Brain microvascular endothelial cell (primary cell): ENCODE data around the gene PCBP3.
A peak's percentile ranks its signal among the peaks of the same experiment; 100 is the strongest.

Source experiments
- DNase-seq: peaks from one replicate; pipeline ENCODE4 v3.0.0-alpha.2; 2020
- H3K27ac ChIP-seq: fragments of 250-450 bp; sonication (Bioruptor Pico); 2 replicates; pipeline ENCODE4 v1.5.1; 2020; ENCODE audit warnings: mild to moderate bottlenecking, moderate library complexity
- H3K27me3 ChIP-seq: fragments of 250-450 bp; sonication (Bioruptor Pico); replicated peaks from 2 replicates; pipeline ENCODE4 v1.5.1; 2020; ENCODE audit warnings: mild to moderate bottlenecking
- H3K36me3 ChIP-seq: fragments of 250-450 bp; sonication (Bioruptor Pico); replicated peaks from 2 replicates; pipeline ENCODE4 v1.5.1; 2020; ENCODE audit warnings: mild to moderate bottlenecking
- H3K4me3 ChIP-seq: 2 replicates; pipeline ENCODE4 v1.5.1; 2011; ENCODE audit warnings: low read depth, mild to moderate bottlenecking, control low read depth, low read length, moderate library complexity
- CTCF ChIP-seq: IDR thresholded peaks from 2 replicates; pipeline ENCODE4 v1.5.1; 2011; ENCODE audit warnings: low read depth, mild to moderate bottlenecking, moderate library complexity, low read length, control low read depth, inconsistent platforms; ENCODE audit errors: missing control alignments
- in situ Hi-C: cut with HindIII; loops from 2 replicates; pipeline ENCODE4 v1.10.0; 2017; ENCODE audit warnings: low sequenced_read_pairs, low pct_ligation_motif_present

Gene PCBP3

GRCh38 chr21:45643021-45643980 lies at the start of gene PCBP3:
PCBP3 (plus strand) TSS chr21:45643725; CDS start chr21:45850086, 206,361 bp downstream.
- peak; percentile 93 for DNase-seq

GRCh38 chr21:45594721-45595489 lies 48.6 kb upstream of the PCBP3 start:
- DNase-seq, result no peak
- H3K27me3 ChIP-seq, result no peaks in the 10 kb centered on the region
- no peak overlapping the region for H3K4me3 ChIP-seq
- no peaks in the 10 kb centered on the region for H3K36me3 ChIP-seq
- in situ Hi-C loops, result no loop called here
- no peak overlapping the region for H3K27ac ChIP-seq
- no peak for TF ChIP-seq CTCF

More at GRCh38 chr21:45643021-45643980, at the start of gene PCBP3:
- no peaks in the 10 kb centered on the region for H3K36me3 ChIP-seq
- TF ChIP-seq CTCF, result no peak
- no peak within 1 kb of the TSS for H3K27ac ChIP-seq
- peak within 1 kb of the TSS; percentile 49 for H3K4me3 ChIP-seq
- no peaks in the 10 kb centered on the region for H3K27me3 ChIP-seq
- in situ Hi-C loops, result no loop called here

DNA sequence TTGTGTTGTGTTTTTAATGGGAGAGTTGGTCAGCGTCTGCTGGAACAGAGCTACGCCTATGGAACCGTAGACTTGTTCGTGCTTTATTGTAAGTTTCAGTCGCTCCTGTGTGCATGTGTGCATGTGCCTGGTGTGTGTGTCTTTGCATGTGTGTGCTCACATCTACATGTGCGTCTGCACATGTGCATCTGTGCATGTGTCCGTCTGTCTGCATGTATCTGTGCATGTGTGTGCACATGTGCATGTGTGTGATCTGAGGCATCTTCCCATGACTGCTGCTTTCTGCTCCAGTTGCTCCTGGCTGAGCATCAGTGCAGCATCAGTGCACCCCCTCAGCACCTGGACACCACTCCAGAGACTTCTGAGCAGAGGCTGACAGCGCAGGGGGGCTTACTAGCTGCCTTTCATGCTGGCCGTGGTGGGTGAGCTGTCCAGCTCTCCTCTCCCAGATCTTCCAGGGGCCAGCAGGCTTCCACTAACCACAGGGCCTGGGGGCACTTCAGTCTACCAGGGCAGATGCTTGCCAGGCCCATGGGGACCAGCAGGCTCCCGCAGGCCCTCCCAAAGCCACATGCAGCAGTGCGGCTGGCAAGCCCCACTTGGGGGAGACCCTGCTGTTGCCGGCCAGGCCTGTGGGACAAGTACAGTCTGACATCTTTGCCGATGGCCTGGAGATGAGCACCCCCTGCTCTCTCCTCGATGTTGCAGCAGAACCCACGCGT lies 47.8 kb upstream of the PCBP3 start:
- Histone ChIP-seq H3K4me3 (no peak overlapping the region), H3K27ac (no peak overlapping the region), H3K36me3 (no peaks in the 10 kb centered on the region), H3K27me3 (no peaks in the 10 kb centered on the region)
- DNase-seq, result no peak
- in situ Hi-C loops, result no loop called here
- no peak for TF ChIP-seq CTCF

DNA sequence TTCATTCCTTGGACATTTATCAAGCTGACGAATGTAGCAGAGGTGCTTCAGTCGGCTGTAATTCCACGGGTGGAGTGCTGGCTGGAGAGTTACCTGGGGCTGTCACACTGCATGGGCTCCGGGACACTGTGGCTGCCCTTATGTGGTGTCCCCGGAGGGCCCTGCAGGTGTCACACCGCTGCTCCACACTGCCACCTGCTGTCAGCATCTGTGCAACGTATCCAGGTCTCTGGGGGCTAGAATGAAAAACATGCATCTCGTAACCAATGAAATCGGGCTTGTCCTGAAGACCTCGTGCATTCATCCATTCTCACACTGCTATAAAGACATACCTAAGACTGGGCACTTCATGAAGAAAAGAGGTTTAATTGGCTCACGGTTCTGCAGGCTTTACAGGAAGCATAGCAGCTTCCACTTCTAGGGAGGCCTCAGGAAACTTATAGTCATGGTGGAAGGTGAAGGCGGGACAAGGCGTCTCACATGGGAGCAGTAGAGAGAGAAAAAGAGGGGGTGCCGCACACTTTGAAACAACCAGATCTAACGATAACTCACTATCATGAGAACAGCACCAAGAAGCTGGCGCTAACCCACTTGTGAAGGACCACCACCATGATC lies 46.7 kb upstream of the PCBP3 start:
- Histone ChIP-seq H3K27me3 (no peaks in the 10 kb centered on the region), H3K27ac (no peak overlapping the region), H3K36me3 (no peaks in the 10 kb centered on the region), H3K4me3 (no peak overlapping the region)
- in situ Hi-C loops, result no loop called here
- DNase-seq, result peak; percentile 31
- TF ChIP-seq CTCF, result peak; percentile 93

GRCh38 chr21:45598109-45598508 lies 45.4 kb upstream of the PCBP3 start:
- no peak overlapping the region for H3K27ac ChIP-seq
- H3K27me3 ChIP-seq, result no peaks in the 10 kb centered on the region
- in situ Hi-C loops, result no loop called here
- DNase-seq, result no peak
- no peaks in the 10 kb centered on the region for H3K36me3 ChIP-seq
- H3K4me3 ChIP-seq, result no peak overlapping the region
- TF ChIP-seq CTCF, result no peak
